DND-41 (cell line): ENCODE results near the gene CALML3.

Experiments used
- EZH2 ChIP-seq: IDR thresholded peaks from 3 replicates; pipeline ENCODE4 v1.6.1; 2012; ENCODE audit warnings: borderline replicate concordance, low read depth, mild to moderate bottlenecking, moderate library complexity, low read length, inconsistent platforms; ENCODE audit not compliant: severe bottlenecking
- TF ChIP-seq, protein P1 (sequence below): IDR thresholded peaks from 2 replicates; pipeline ENCODE4 v1.5.1; 2012; ENCODE audit warnings: borderline replicate concordance, low read length, moderate library complexity, mild to moderate bottlenecking; ENCODE audit not compliant: poor library complexity, severe bottlenecking; ENCODE audit errors: extremely low read depth

DNA sequence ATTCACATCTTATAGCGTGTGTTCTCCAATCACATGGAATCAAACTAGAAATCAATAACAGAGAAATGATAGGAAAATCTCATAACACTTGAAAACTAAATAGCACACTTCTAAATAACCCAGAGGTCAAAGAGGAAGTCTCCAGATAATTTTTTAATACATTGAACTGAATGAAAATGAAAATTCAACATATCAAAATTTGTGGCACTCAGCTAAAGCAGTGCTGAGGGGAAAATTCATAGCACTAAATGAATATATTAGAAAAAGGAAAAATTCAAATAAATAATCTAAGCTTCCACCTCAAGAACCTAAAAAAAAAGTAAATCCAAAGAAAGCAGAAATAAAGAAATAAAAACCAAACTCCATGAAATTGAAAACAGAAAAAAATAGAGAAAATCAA is 17.3 kb downstream of the CALML3 start:
- no peak for TF ChIP-seq EZH2
- TF ChIP-seq, protein P1, sequence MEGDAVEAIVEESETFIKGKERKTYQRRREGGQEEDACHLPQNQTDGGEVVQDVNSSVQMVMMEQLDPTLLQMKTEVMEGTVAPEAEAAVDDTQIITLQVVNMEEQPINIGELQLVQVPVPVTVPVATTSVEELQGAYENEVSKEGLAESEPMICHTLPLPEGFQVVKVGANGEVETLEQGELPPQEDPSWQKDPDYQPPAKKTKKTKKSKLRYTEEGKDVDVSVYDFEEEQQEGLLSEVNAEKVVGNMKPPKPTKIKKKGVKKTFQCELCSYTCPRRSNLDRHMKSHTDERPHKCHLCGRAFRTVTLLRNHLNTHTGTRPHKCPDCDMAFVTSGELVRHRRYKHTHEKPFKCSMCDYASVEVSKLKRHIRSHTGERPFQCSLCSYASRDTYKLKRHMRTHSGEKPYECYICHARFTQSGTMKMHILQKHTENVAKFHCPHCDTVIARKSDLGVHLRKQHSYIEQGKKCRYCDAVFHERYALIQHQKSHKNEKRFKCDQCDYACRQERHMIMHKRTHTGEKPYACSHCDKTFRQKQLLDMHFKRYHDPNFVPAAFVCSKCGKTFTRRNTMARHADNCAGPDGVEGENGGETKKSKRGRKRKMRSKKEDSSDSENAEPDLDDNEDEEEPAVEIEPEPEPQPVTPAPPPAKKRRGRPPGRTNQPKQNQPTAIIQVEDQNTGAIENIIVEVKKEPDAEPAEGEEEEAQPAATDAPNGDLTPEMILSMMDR: no peak
